HG03378 (cell line): ENCODE data around the gene MSANTD1.

Experiments used
- ATAC-seq: cut with Tn5 transposase; IDR thresholded peaks from one replicate; pipeline ENCODE4 v1.9.1; 2021; ENCODE audit warnings: mild to moderate bottlenecking, moderate library complexity; ENCODE audit not compliant: unreplicated experiment

MSANTD1 gene

DNA sequence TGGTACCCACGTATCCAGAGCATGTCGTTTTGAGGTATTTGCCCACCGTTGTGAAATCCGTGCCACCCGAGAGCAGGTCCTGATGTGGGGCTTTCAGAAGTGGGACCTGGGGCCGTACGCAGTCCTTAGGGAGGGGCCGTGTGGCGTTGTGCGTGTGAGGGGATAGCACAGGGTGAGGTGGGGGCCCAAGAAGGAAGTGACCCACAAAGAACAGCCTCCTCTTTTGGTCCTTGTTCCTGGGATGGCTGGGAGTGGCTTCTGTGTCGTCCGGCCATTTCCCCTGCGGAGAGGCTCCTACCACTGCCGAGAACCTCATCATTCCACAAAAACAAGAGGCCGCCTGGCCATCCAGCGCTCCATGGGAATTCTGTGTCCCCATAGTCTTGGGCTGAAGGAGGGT is 17.0 kb upstream of the MSANTD1 start:
- ATAC-seq, result no peak

DNA sequence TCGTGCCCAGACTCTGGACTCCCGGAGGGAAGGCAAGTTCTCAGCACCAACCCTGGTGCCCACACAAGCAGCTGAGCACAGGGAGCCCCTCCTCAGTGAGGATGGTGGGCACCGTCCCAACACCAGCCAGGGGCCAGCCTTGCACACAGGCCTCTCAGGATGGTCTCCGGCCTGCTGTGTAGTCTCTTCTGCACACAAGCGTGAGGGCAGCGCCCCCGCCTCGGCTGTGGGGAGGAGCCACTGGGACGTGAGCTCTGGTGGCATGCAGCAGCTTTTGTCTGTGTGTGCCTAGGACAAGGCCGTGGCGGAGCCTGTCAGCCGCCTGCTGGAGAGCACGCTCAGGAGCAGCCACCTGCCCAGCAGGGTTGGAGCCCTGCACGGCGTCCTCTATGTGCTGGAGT is 16.1 kb upstream of the MSANTD1 start:
- no peak for ATAC-seq

DNA sequence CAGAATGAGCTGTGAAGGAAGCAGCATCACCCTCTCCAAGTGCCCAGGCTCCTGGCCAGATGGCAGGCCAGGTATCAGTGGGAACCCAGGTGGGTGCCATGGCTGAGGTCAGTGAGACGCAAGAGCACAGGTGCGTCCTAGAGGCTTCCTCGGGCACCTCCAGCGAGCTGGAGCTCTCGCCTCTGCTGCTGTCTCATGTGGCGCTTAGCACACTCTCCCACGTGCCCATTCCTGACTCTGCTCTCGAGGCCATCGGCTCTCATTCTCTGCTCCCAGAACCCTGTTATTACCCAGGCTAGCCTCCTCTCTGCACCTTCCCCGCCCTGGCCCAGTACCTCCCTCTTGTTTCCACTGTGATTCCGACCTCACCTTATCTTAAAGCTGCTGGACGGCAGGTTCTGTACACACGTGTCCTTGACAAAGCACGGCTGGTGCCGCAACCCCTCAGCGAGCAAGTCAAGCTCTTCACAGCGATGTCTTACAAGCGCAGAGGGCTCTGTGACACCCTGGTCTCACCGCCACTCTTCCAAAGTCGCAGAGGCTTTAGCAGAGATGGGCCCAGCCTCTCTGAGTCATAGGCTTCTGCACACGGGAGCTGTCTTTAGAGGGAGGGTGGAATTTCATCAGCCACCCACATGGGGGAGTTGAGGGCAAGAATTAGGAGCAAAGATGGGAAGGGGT is 15.4 kb upstream of the MSANTD1 start:
- no peak for ATAC-seq

- ATAC-seq, result no peak
These were observed 14.6 kb upstream of the MSANTD1 start for GRCh38 chr4:3234171-3235029.

- no peak for ATAC-seq
These were observed 14.0 kb upstream of the MSANTD1 start for GRCh38 chr4:3235030-3235345.

GRCh38 chr4:3235581-3235980 is 13.4 kb upstream of the MSANTD1 start:
- ATAC-seq, result no peak

GRCh38 chr4:3236326-3236878 is 12.6 kb upstream of the MSANTD1 start:
- no peak for ATAC-seq

GRCh38 chr4:3237266-3237665 is 11.7 kb upstream of the MSANTD1 start:
- no peak for ATAC-seq

DNA sequence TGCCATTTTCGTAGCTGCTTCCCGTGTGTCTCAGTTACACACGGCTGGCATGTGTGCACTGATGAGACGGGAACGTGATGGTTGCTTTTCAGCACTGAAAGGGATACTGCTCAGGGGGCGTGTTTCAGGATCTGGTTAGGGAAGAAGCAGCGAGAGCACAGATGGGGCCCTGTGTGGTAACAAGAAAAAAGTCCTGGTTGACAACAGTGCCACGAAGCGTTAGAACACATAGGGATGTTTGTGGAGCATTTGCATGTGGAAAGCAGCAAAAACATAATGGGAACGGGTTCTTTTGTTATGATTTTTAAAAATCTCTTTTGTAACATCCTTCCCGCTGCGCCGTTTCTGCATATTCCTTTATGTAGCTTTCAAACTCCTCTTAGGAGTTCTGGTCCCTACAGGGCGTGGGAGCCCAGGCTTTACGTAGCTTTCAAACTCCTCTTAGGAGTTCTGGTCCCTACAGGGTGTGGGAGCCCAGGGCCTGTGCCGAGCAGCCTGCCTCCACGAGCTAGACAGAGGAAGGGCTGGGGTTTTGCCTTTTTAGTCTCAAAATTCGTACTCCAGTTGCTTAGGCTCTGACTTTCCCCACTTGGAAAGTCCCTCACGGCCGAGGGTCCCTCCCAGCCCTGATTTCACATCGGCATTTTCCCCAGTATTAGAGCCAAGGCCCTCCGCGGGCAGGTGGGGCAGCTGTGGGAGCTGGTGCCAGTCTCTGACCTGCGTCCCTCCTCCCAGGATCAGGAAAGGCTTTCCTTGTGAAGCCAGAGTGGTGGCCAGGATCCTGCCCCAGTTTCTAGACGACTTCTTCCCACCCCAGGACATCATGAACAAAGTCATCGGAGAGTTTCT is 11.0 kb upstream of the MSANTD1 start:
- ATAC-seq, result no peak

- no peak for ATAC-seq
These were observed 10.2 kb upstream of the MSANTD1 start for GRCh38 chr4:3238721-3239120.

- no peak for ATAC-seq
These were observed 9.7 kb upstream of the MSANTD1 start for GRCh38 chr4:3239303-3239702.

DNA sequence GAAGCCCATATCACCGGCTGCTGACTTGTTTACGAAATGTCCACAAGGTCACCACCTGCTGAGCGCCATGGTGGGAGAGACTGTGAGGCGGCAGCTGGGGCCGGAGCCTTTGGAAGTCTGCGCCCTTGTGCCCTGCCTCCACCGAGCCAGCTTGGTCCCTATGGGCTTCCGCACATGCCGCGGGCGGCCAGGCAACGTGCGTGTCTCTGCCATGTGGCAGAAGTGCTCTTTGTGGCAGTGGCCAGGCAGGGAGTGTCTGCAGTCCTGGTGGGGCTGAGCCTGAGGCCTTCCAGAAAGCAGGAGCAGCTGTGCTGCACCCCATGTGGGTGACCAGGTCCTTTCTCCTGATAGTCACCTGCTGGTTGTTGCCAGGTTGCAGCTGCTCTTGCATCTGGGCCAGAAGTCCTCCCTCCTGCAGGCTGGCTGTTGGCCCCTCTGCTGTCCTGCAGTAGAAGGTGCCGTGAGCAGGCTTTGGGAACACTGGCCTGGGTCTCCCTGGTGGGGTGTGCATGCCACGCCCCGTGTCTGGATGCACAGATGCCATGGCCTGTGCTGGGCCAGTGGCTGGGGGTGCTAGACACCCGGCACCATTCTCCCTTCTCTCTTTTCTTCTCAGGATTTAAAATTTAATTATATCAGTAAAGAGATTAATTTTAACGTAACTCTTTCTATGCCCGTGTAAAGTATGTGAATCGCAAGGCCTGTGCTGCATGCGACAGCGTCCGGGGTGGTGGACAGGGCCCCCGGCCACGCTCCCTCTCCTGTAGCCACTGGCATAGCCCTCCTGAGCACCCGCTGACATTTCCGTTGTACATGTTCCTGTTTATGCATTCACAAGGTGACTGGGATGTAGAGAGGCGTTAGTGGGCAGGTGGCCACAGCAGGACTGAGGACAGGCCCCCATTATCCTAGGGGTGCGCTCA is 8.7 kb upstream of the MSANTD1 start:
- no peak for ATAC-seq

DNA sequence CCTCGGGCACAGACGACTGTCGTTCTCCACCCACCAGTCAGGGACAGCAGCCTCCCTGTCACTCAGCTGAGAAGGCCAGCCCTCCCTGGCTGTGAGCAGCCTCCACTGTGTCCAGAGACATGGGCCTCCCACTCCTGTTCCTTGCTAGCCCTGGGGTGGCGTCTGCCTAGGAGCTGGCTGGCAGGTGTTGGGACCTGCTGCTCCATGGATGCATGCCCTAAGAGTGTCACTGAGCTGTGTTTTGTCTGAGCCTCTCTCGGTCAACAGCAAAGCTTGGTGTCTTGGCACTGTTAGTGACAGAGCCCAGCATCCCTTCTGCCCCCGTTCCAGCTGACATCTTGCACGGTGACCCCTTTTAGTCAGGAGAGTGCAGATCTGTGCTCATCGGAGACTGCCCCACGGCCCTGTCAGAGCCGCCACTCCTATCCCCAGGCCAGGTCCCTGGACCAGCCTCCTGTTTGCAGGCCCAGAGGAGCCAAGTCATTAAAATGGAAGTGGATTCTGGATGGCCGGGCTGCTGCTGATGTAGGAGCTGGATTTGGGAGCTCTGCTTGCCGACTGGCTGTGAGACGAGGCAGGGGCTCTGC is 7.9 kb upstream of the MSANTD1 start:
- ATAC-seq, result no peak

DNA sequence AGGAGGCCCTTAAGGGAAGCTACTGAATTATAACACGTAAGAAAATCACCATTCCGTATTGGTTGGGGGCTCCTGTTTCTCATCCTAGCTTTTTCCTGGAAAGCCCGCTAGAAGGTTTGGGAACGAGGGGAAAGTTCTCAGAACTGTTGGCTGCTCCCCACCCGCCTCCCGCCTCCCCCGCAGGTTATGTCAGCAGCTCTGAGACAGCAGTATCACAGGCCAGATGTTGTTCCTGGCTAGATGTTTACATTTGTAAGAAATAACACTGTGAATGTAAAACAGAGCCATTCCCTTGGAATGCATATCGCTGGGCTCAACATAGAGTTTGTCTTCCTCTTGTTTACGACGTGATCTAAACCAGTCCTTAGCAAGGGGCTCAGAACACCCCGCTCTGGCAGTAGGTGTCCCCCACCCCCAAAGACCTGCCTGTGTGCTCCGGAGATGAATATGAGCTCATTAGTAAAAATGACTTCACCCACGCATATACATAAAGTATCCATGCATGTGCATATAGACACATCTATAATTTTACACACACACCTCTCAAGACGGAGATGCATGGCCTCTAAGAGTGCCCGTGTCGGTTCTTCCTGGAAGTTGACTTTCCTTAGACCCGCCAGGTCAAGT is 6.9 kb upstream of the MSANTD1 start:
- ATAC-seq, result no peak

DNA sequence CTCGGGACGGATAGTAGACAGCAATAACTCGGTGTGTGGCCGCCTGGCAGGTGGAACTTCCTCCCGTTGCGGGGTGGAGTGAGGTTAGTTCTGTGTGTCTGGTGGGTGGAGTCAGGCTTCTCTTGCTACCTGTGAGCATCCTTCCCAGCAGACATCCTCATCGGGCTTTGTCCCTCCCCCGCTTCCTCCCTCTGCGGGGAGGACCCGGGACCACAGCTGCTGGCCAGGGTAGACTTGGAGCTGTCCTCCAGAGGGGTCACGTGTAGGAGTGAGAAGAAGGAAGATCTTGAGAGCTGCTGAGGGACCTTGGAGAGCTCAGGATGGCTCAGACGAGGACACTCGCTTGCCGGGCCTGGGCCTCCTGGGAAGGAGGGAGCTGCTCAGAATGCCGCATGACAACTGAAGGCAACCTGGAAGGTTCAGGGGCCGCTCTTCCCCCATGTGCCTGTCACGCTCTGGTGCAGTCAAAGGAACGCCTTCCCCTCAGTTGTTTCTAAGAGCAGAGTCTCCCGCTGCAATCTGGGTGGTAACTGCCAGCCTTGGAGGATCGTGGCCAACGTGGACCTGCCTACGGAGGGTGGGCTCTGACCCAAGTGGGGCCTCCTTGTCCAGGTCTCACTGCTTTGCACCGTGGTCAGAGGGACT is 5.7 kb upstream of the MSANTD1 start:
- no peak for ATAC-seq

DNA sequence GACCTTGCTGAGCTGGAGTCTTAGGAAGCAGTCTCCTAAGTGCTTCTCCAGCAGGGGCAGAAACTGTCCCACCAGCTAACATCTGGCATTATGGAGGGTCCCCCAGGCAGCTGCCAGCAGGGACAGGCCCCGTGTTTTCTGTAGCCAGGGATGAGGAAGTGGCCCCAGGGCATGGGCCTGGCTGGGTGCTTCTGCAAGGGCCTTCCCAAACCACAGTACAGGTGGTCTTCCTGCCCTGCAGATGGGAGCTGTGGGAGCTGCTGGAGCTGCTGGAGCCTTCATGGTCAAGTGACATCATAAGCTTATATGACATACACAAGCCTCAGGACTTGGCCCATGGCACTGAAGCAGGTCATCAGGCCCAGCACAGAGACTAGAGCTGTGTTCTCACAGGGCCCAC is 5.0 kb upstream of the MSANTD1 start:
- no peak for ATAC-seq

DNA sequence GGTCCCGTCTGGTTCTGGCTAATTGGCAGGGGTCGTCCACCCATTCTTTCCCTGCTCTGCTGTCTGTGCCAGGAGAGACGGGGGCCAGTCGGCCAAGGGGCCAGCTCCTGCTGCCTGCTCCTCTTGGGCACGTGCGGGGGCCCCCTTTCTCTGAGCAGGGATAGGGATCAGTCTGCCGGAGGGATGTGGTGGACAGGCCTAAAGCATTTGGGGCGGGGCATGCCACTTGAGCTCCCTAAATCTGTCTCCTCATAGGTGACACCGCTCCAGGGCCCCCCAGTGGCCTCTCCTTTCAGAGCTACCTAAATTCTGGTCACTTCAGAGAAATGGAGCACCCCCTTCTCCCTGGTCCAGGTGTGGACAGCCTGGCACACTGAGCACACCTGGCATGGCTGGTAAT is 4.2 kb upstream of the MSANTD1 start:
- ATAC-seq, result no peak

- no peak for ATAC-seq
These were observed 3.3 kb upstream of the MSANTD1 start for GRCh38 chr4:3245676-3246075.
